HEK293 (cell line): ENCODE data around the gene SLC16A4.
A peak's percentile ranks its signal among the peaks of the same experiment; 100 is the strongest.

Experiments used
- CTCF ChIA-PET: fragments of 350-600 bp; formaldehyde crosslinking; extraction: SDS; loops from one replicate; lab custom pipeline; 2021; ENCODE audit warnings: antibody characterized with exemption; lab: Yijun Ruan, JAX
- POLR2A ChIA-PET: fragments of 300-600 bp; formaldehyde crosslinking; extraction: SDS; loops from one replicate; lab custom pipeline; 2020; ENCODE audit warnings: antibody characterized with exemption, inconsistent platforms; lab: Yijun Ruan, JAX
- H3K27ac ChIP-seq: fragments of 200-500 bp; sonication (Bioruptor generic); 2 replicates; pipeline ENCODE4 v1.5.1; 2014; ENCODE audit warnings: low read depth, low read length, control low read depth, inconsistent platforms; ENCODE audit errors: extremely low read depth
- H3K36me3 ChIP-seq, 2 experiments: fragments of 200-500 bp in 1 of 2; sonication (Bioruptor generic) in 1 of 2; 1 replicate in 1 of 2; 2 replicates in 1 of 2; pipeline ENCODE4 v1.5.1; 2014 to 2017; ENCODE audit warnings: inconsistent platforms in 2 of 2, low read length in 2 of 2; ENCODE audit not compliant: control insufficient read depth in 2 of 2, insufficient read depth in 1 of 2
- H3K4me1 ChIP-seq: fragments of 200-500 bp; sonication (Bioruptor generic); 2 replicates; pipeline ENCODE4 v1.5.1; 2014; ENCODE audit warnings: mild to moderate bottlenecking, low read length, inconsistent platforms; ENCODE audit not compliant: control insufficient read depth, insufficient read depth
- H3K4me3 ChIP-seq: 2 replicates; pipeline ENCODE4 v1.5.1; 2011; ENCODE audit warnings: low read depth, mild to moderate bottlenecking, control low read depth, low read length, moderate library complexity
- H3K9me3 ChIP-seq: fragments of 200-500 bp; sonication (Bioruptor generic); 2 replicates; pipeline ENCODE4 v1.5.1; 2014; ENCODE audit warnings: low read depth, low read length, inconsistent platforms; ENCODE audit not compliant: control insufficient read depth, insufficient read depth
- BCL11B ChIP-seq: fragments of 450-650 bp; formaldehyde crosslinking; IDR thresholded peaks from 2 replicates; pipeline ENCODE4 v1.5.1; 2016; ENCODE audit warnings: low read depth, missing biosample characterization, missing genetic modification characterization
- GLIS1 ChIP-seq: fragments of 450-650 bp; formaldehyde crosslinking; IDR thresholded peaks from 2 replicates; pipeline ENCODE4 v1.5.1; 2016; ENCODE audit warnings: missing biosample characterization, missing genetic modification characterization
- HIC1 ChIP-seq: fragments of 450-650 bp; formaldehyde crosslinking; IDR thresholded peaks from 2 replicates; pipeline ENCODE4 v1.5.1; 2016; ENCODE audit warnings: missing biosample characterization, missing genetic modification characterization
- HOXC10 ChIP-seq: sonication (generic); formaldehyde crosslinking; IDR thresholded peaks from 2 replicates; pipeline ENCODE4 v1.8.1; 2023; ENCODE audit warnings: mild to moderate bottlenecking, missing genetic modification reagents
- KLF1 ChIP-seq: fragments of 450-650 bp; formaldehyde crosslinking; IDR thresholded peaks from 2 replicates; pipeline ENCODE4 v1.5.1; 2016; ENCODE audit warnings: missing biosample characterization, missing genetic modification characterization
- KLF10 ChIP-seq: fragments of 450-650 bp; IDR thresholded peaks from 2 replicates; pipeline ENCODE4 v1.5.1; 2018; ENCODE audit warnings: missing biosample characterization, mild to moderate bottlenecking, missing genetic modification characterization
- SCRT2 ChIP-seq: fragments of 450-650 bp; formaldehyde crosslinking; IDR thresholded peaks from 2 replicates; pipeline ENCODE4 v1.5.1; 2016; ENCODE audit warnings: missing biosample characterization, missing genetic modification characterization
- SP7 ChIP-seq: fragments of 450-650 bp; formaldehyde crosslinking; IDR thresholded peaks from 2 replicates; pipeline ENCODE4 v1.5.1; 2016; ENCODE audit warnings: missing biosample characterization, missing genetic modification characterization
- TRIM28 ChIP-seq: IDR thresholded peaks from 2 replicates; pipeline ENCODE4 v1.6.1; 2011; ENCODE audit warnings: low read length, control low read depth, borderline replicate concordance
- ZBTB10 ChIP-seq: fragments of 450-650 bp; formaldehyde crosslinking; IDR thresholded peaks from 2 replicates; pipeline ENCODE4 v1.5.1; 2016; ENCODE audit warnings: missing biosample characterization, missing genetic modification characterization
- ZBTB11 ChIP-seq: fragments of 450-650 bp; formaldehyde crosslinking; conservative IDR thresholded peaks from 2 replicates; pipeline ENCODE4 v1.5.1; 2016; ENCODE audit warnings: low read depth, missing biosample characterization, missing genetic modification characterization
- ZNF24 ChIP-seq: fragments of 450-650 bp; formaldehyde crosslinking; IDR thresholded peaks from 2 replicates; pipeline ENCODE4 v1.5.1; 2016; ENCODE audit warnings: missing biosample characterization, missing genetic modification characterization
- ZNF335 ChIP-seq: fragments of 450-650 bp; formaldehyde crosslinking; conservative IDR thresholded peaks from 2 replicates; pipeline ENCODE4 v1.5.1; 2016; ENCODE audit warnings: missing biosample characterization, missing genetic modification characterization
- ZNF366 ChIP-seq: fragments of 450-650 bp; formaldehyde crosslinking; conservative IDR thresholded peaks from 2 replicates; pipeline ENCODE4 v1.5.1; 2016; ENCODE audit warnings: missing biosample characterization, missing genetic modification characterization
- ZNF600 ChIP-seq: fragments of 450-650 bp; formaldehyde crosslinking; IDR thresholded peaks from 2 replicates; pipeline ENCODE4 v1.5.1; 2016; ENCODE audit warnings: missing biosample characterization, missing genetic modification characterization
- ZNF639 ChIP-seq: fragments of 450-650 bp; formaldehyde crosslinking; IDR thresholded peaks from 2 replicates; pipeline ENCODE4 v1.5.1; 2016; ENCODE audit warnings: missing biosample characterization, missing genetic modification characterization
- ZNF692 ChIP-seq: fragments of 450-650 bp; formaldehyde crosslinking; IDR thresholded peaks from 2 replicates; pipeline ENCODE4 v1.5.1; 2016; ENCODE audit warnings: missing biosample characterization, missing genetic modification characterization
- ZNF791 ChIP-seq: fragments of 450-650 bp; formaldehyde crosslinking; IDR thresholded peaks from 2 replicates; pipeline ENCODE4 v1.5.1; 2016; ENCODE audit warnings: missing biosample characterization, missing genetic modification characterization
- ZNF792 ChIP-seq: fragments of 450-650 bp; formaldehyde crosslinking; IDR thresholded peaks from 2 replicates; pipeline ENCODE4 v1.5.1; 2016; ENCODE audit warnings: missing biosample characterization, missing genetic modification characterization

Gene SLC16A4

GRCh38 chr1:110338309-110338885 lies 52.4 kb downstream of the SLC16A4 start (continued):
- TF ChIP-seq ZNF791 (no peak), ZNF600 (tag by site-specific recombination) (peak; percentile 56; the same call in 1 of the 2 replicates), HOXC10 (no peak; the same call in 1 of the 2 replicates), BCL11B (peak; percentile 96), ZNF792 (tag by site-specific recombination) (0 out of 2 replicates have a peak, but pooled peaks have one; percentile 49), ZNF639 (peak; percentile 54; the same call in 1 of the 2 replicates), ZNF692 (tag by site-specific recombination) (peak; percentile 93), KLF10 (tag by site-specific recombination) (peak; percentile 85)
- TF ChIP-seq, all 188 proteins: peak for 75

GRCh38 chr1:110337704-110338308 lies 53.0 kb downstream of the SLC16A4 start:
- 0 out of 2 replicates have a peak, but pooled peaks have one; percentile 28 for TF ChIP-seq SCRT2 (tag by site-specific recombination)
- TF ChIP-seq HIC1 (tag by site-specific recombination), result 0 out of 2 replicates have a peak, but pooled peaks have one; percentile 35
- peak; percentile 68 for TF ChIP-seq GLIS1 (tag by site-specific recombination)
- TF ChIP-seq ZBTB10 (tag by site-specific recombination), result no peak
- peak; percentile 86; the same call in 1 of the 2 replicates for TF ChIP-seq ZBTB11 (tag by site-specific recombination)
- peak; percentile 84 for TF ChIP-seq ZNF335 (tag by site-specific recombination)
- no peak; the same call in 1 of the 2 replicates for TF ChIP-seq SP7 (tag by site-specific recombination)
- TF ChIP-seq ZNF600 (tag by site-specific recombination), result peak; percentile 89
- 0 out of 2 replicates have a peak, but pooled peaks have one; percentile 0 for TF ChIP-seq TRIM28
- TF ChIP-seq KLF1, result no peak
- 0 out of 2 replicates have a peak, but pooled peaks have one; percentile 13 for TF ChIP-seq ZNF366 (tag by site-specific recombination)
- 0 out of 2 replicates have a peak, but pooled peaks have one; percentile 33 for TF ChIP-seq ZNF24
- peak overlapping the region; percentile 87 for H3K27ac ChIP-seq
- CTCF ChIA-PET, result interaction anchor here (0.6 to 7.6 kb wide), 14 partner anchors 8 to 170 kb away, joined by 3 to 57 read pairs (median 4); partner anchors contain the start of gene LAMTOR5
- peaks cover 1 to 25% of the 10 kb centered on the region in 2 experiments; a peak in 1 of 3 replicates for H3K36me3 ChIP-seq
- H3K9me3 ChIP-seq, result no peaks in the 10 kb centered on the region
- POLR2A ChIA-PET, result interaction anchor here (0.6 to 4.9 kb wide), 20 partner anchors 8 to 291 kb away, joined by 3 to 30 read pairs (median 4); partner anchors contain the start of genes KCNC4 and SLC16A4
- H3K4me1 ChIP-seq, result peaks cover 10% of the 10 kb centered on the region
- H3K4me3 ChIP-seq, result peak overlapping the region; percentile 63
